H1 (cell line): Measurements from ENCODE around the gene ZDHHC17. TPM values are rescaled to one million over a fixed set of nuclear protein-coding genes. Genes with fewer than 3 reads are reported as not detected.

ENCODE experiments used
- CTCF ChIA-PET: fragments of 300-600 bp; sonication (Branson Sonifier 250); formaldehyde crosslinking; loops from one replicate; lab custom pipeline; 2021; ENCODE audit not compliant: partially characterized antibody; lab: Charles Lee
- POLR2A ChIA-PET: fragments of 300-600 bp; sonication (Branson Sonifier 250); formaldehyde crosslinking; loops from one replicate; lab custom pipeline; 2021; ENCODE audit warnings: inconsistent platforms; ENCODE audit not compliant: partially characterized antibody; lab: Charles Lee
- DNase-seq, 2 experiments: peaks; one replicate each; pipeline versions ENCODE4 v3.0.0 to v3.0.0-alpha.2; 2010 to 2022; ENCODE audit warnings: low spot score in 2 of 2, low read depth in 1 of 2, mixed read lengths in 1 of 2
- FAIRE-seq: peaks from 2 replicates; lab custom pipeline; 2011; peaks lifted over from hg19 to GRCh38; lab: Jason Lieb, UNC
- H2AFZ ChIP-seq: 2 replicates; pipeline ENCODE4 v1.8.1; 2012; ENCODE audit warnings: low read length, inconsistent platforms
- H2AK5ac ChIP-seq: 2 replicates; pipeline ENCODE4 v1.6.1; 2013; ENCODE audit warnings: low read depth, low read length
- H2BK120ac ChIP-seq: replicated peaks from 2 replicates; pipeline ENCODE3; 2013; ENCODE audit warnings: low read depth, low read length, inconsistent platforms
- H2BK12ac ChIP-seq: 2 replicates; pipeline ENCODE4 v1.6.1; 2013; ENCODE audit warnings: low read depth, low read length
- H2BK15ac ChIP-seq: 2 replicates; pipeline ENCODE4 v1.6.1; 2013; ENCODE audit warnings: low read length
- H2BK20ac ChIP-seq: 2 replicates; pipeline ENCODE4 v1.6.1; 2013; ENCODE audit warnings: low read length
- H2BK5ac ChIP-seq: 2 replicates; pipeline ENCODE4 v1.6.1; 2013; ENCODE audit warnings: low read depth, low read length
- H3K14ac ChIP-seq: 2 replicates; pipeline ENCODE4 v1.6.1; 2013; ENCODE audit warnings: inconsistent platforms; ENCODE audit not compliant: insufficient read length
- H3K18ac ChIP-seq: 2 replicates; pipeline ENCODE4 v1.6.1; 2013; ENCODE audit warnings: low read length; ENCODE audit errors: extremely low read depth
- H3K23ac ChIP-seq: 2 replicates; pipeline ENCODE4 v1.6.1; 2013; ENCODE audit warnings: inconsistent platforms; ENCODE audit not compliant: insufficient read length
- H3K23me2 ChIP-seq: 2 replicates; pipeline ENCODE4 v1.6.1; 2013; ENCODE audit warnings: low read depth, low read length
- H3K27ac ChIP-seq: 2 replicates; pipeline ENCODE4 v1.6.1; 2011; ENCODE audit warnings: low read depth, low read length, inconsistent platforms
- H3K27me3 ChIP-seq, 4 experiments: replicated peaks in 1 of 4; 1 replicate in 1 of 4; 2 replicates in 3 of 4; pipeline versions ENCODE4 v1.6.1 to v1.8.1; 2011 to 2013; ENCODE audit warnings: low read length in 3 of 4, mild to moderate bottlenecking in 3 of 4, inconsistent platforms in 2 of 4, mixed read lengths in 2 of 4, moderate library complexity in 1 of 4; ENCODE audit not compliant: control insufficient read depth in 3 of 4, insufficient read depth in 3 of 4; ENCODE audit errors: extremely low read depth in 1 of 4
- H3K36me3 ChIP-seq, 4 experiments: 2 replicates each; pipeline versions ENCODE4 v1.6.1 to v1.8.1; 2011 to 2013; ENCODE audit warnings: mild to moderate bottlenecking in 4 of 4, low read length in 3 of 4, moderate library complexity in 2 of 4, control low read depth in 1 of 4, inconsistent platforms in 1 of 4; ENCODE audit not compliant: insufficient read depth in 4 of 4, control insufficient read depth in 2 of 4
- H3K4ac ChIP-seq: replicated peaks from 2 replicates; pipeline ENCODE3; 2013; ENCODE audit warnings: low read length, low read depth, mixed read lengths, inconsistent platforms; ENCODE audit not compliant: insufficient read length
- H3K4me1 ChIP-seq, 4 experiments: replicated peaks in 1 of 4; 1 replicate in 1 of 4; 2 replicates in 3 of 4; pipeline versions ENCODE4 v1.6.1 to v1.8.1; 2011 to 2013; ENCODE audit warnings: low read length in 3 of 4, inconsistent platforms in 2 of 4, mixed read lengths in 1 of 4; ENCODE audit not compliant: insufficient read depth in 4 of 4, control insufficient read depth in 3 of 4
- H3K4me2 ChIP-seq, 2 experiments: 2 replicates each; pipeline versions ENCODE4 v1.6.1 to v1.8.1; 2011 to 2013; ENCODE audit warnings: low read depth in 2 of 2, low read length in 2 of 2, control low read depth in 1 of 2, inconsistent platforms in 1 of 2, mild to moderate bottlenecking in 1 of 2; ENCODE audit not compliant: insufficient read depth in 1 of 2
- H3K4me3 ChIP-seq, 4 experiments: fragments of 200-600, 300-600 bp in 1 of 4; sonication (generic), shearing (Covaris generic), sonication (Bioruptor Twin) in 1 of 4; 2 replicates each; pipeline versions ENCODE4 v1.5.1 to v1.8.1; 2011 to 2016; ENCODE audit warnings: low read length in 4 of 4, low read depth in 3 of 4, control low read depth in 2 of 4, inconsistent platforms in 2 of 4, mild to moderate bottlenecking in 2 of 4, mixed read lengths in 1 of 4, moderate library complexity in 1 of 4; ENCODE audit not compliant: insufficient read depth in 2 of 4; ENCODE audit errors: extremely low read depth in 1 of 4
- H3K56ac ChIP-seq: replicated peaks from 2 replicates; pipeline ENCODE3; 2013; ENCODE audit warnings: low read depth, mild to moderate bottlenecking, mixed read lengths, low read length, inconsistent platforms; ENCODE audit not compliant: insufficient read length
- H3K79me1 ChIP-seq: 2 replicates; pipeline ENCODE4 v1.6.1; 2013; ENCODE audit warnings: low read depth, low read length, control low read depth
- H3K79me2 ChIP-seq, 2 experiments: 2 replicates each; pipeline versions ENCODE4 v1.6.1 to v1.8.1; 2012 to 2013; ENCODE audit warnings: low read length in 2 of 2, mild to moderate bottlenecking in 2 of 2, inconsistent platforms in 1 of 2; ENCODE audit not compliant: insufficient read depth in 2 of 2, control insufficient read depth in 1 of 2
- H3K9ac ChIP-seq, 4 experiments: replicated peaks in 1 of 4; 1 replicate in 1 of 4; 2 replicates in 3 of 4; pipeline versions ENCODE4 v1.6.1 to v1.8.1; 2011 to 2013; ENCODE audit warnings: low read depth in 3 of 4, low read length in 3 of 4, control low read depth in 2 of 4, mild to moderate bottlenecking in 2 of 4, moderate library complexity in 2 of 4, inconsistent platforms in 1 of 4; ENCODE audit errors: extremely low read depth in 1 of 4
- H3K9me3 ChIP-seq, 2 experiments: 2 replicates each; pipeline versions ENCODE4 v1.6.1 to v1.8.1; 2012 to 2013; ENCODE audit warnings: mild to moderate bottlenecking in 2 of 2, moderate library complexity in 2 of 2, control low read depth in 1 of 2, inconsistent platforms in 1 of 2, low read depth in 1 of 2, low read length in 1 of 2, mixed read lengths in 1 of 2; ENCODE audit not compliant: insufficient read depth in 2 of 2
- H4K20me1 ChIP-seq, 2 experiments: replicated peaks in 1 of 2; 2 replicates each; pipeline versions ENCODE3 to v1.8.1; 2011 to 2013; ENCODE audit warnings: inconsistent platforms in 2 of 2, low read length in 2 of 2, mild to moderate bottlenecking in 1 of 2; ENCODE audit not compliant: insufficient read depth in 2 of 2, control insufficient read depth in 1 of 2
- H4K5ac ChIP-seq: 2 replicates; pipeline ENCODE4 v1.6.1; 2013; ENCODE audit warnings: low read length, low read depth, mixed read lengths, inconsistent platforms; ENCODE audit not compliant: insufficient read length
- H4K8ac ChIP-seq: 2 replicates; pipeline ENCODE4 v1.8.0; 2013; ENCODE audit warnings: mild to moderate bottlenecking, moderate library complexity, low read length, inconsistent platforms; ENCODE audit not compliant: insufficient read depth; ENCODE audit errors: extremely low read depth
- H4K91ac ChIP-seq: replicated peaks from 2 replicates; pipeline ENCODE3; 2013; ENCODE audit warnings: low read length, mixed read lengths, inconsistent platforms; ENCODE audit not compliant: insufficient read length
- BRCA1 ChIP-seq: IDR thresholded peaks from 2 replicates; pipeline ENCODE4 v1.6.1; 2012; ENCODE audit warnings: low read depth, low read length, improper control_type of control experiment
- GABPA ChIP-seq: IDR thresholded peaks from 2 replicates; pipeline ENCODE4 v1.6.1; 2011; ENCODE audit warnings: mild to moderate bottlenecking, low read length, moderate library complexity, borderline replicate concordance; ENCODE audit not compliant: insufficient read depth
- HDAC2 ChIP-seq, 2 experiments: fragments of 300-600 bp in 1 of 2; sonication (generic) in 1 of 2; IDR thresholded peaks; 2 replicates each; pipeline ENCODE4 v1.6.1; 2011 to 2012; ENCODE audit warnings: low read depth in 2 of 2, low read length in 2 of 2, mild to moderate bottlenecking in 2 of 2, moderate library complexity in 2 of 2, borderline replicate concordance in 1 of 2, inconsistent platforms in 1 of 2
- HDAC6 ChIP-seq: IDR thresholded peaks from one replicate; pipeline ENCODE4 v1.7.1; 2012; ENCODE audit warnings: low read depth, mild to moderate bottlenecking, inconsistent platforms, low read length, moderate library complexity
- TAF7 ChIP-seq: optimal IDR thresholded peaks from 2 replicates; pipeline ENCODE3; 2011; ENCODE audit warnings: low read depth, mild to moderate bottlenecking, inconsistent platforms, low read length, moderate library complexity, borderline replicate concordance
- WGBS, 2 experiments: shearing (Covaris generic) in 1 of 2; methylation state at CpG; one replicate each; pipeline versions ENCODE4 v1.1.6 to v1.1.7; 2013 to 2015; ENCODE audit warnings: low lambda C conversion rate in 2 of 2, mixed read lengths in 2 of 2, inconsistent platforms in 1 of 2, low coverage in 1 of 2, missing lambda C conversion rate in 1 of 2; ENCODE audit not compliant: insufficient replicate concordance in 2 of 2, insufficient coverage in 1 of 2, insufficient read length in 1 of 2; ENCODE audit errors: extremely low coverage in 1 of 2, missing lambda C conversion rate in 1 of 2; 5-methylcytosine and 5-hydroxymethylcytosine counted together
- polyA plus RNA-seq, 7 experiments: library from polyadenylated mRNA; depleted of rRNA in 3 of 7; stranded (reverse) in 5 of 7; unstranded in 2 of 7; fragments of >200 nt in 5 of 7; fragments of 200-250 nt in 2 of 7; gene quantifications; 1 replicate in 5 of 7; 2 replicates in 1 of 7; 4 replicates in 1 of 7; pipeline versions ENCODE4 v1.2.1 to v1.2.3, GENCODE V29; 2011 to 2013; ENCODE audit warnings: missing spikeins in 2 of 7, mixed read lengths in 2 of 7
- total RNA-seq: library from RNA; stranded (reverse); fragmentation: NEBNext Ultra II Directional; extraction: Animal tissue kit (Norgen Biotek cat#: 25700); gene quantifications from 2 replicates; pipeline ENCODE4 v1.2.1, GENCODE V29; 2021

ZDHHC17 gene
- total and polyA plus RNA-seq, 2 of the 8 experiments (the other 6 are each of a cell fraction or from before 2014, with no cell fraction given) = 27.6 to 28.9 TPM

- Histone ChIP-seq H2BK5ac (no peak overlapping the region), H3K27me3 (peaks cover 0 to 1% (median 0%) of the 10 kb centered on the region in 4 experiments; a peak in 1 of 7 replicates), H4K20me1 (no peaks in the 10 kb centered on the region), H2BK20ac (no peak overlapping the region), H3K4me3 (no peak overlapping the region), H3K14ac (no peak overlapping the region), H3K9ac (no peak overlapping the region), H3K56ac (no peak overlapping the region), H3K36me3 (peaks cover 0 to 10% (median 0%) of the 10 kb centered on the region in 4 experiments; a peak in 2 of 8 replicates), H4K5ac (no peak overlapping the region), H3K18ac (no peak overlapping the region), H4K8ac (no peak overlapping the region), H3K4me1 (no peaks in the 10 kb centered on the region), H3K79me1 (peaks cover 2% of the 10 kb centered on the region; the same call in 1 of the 2 replicates), H2AFZ (no peak overlapping the region), H3K79me2 (peaks cover 0 to 52% of the 10 kb centered on the region in 2 experiments; a peak in 3 of 4 replicates), H2AK5ac (no peak overlapping the region), H3K9me3 (no peaks in the 10 kb centered on the region), H2BK120ac (no peak overlapping the region), H3K23me2 (no peaks in the 10 kb centered on the region; the same call in 1 of the 2 replicates), H2BK12ac (no peak overlapping the region), H3K23ac (no peak overlapping the region), H3K4ac (no peak overlapping the region), H3K27ac (no peak overlapping the region), H4K91ac (no peak overlapping the region), H2BK15ac (no peak overlapping the region), H3K4me2 (no peak overlapping the region)
- FAIRE-seq (no peak), DNase-seq (no peak)
- ChIA-PET CTCF (interaction anchor here (1.7 kb wide), 1 partner anchor 8 kb away, joined by 5 read pairs; no protein-coding TSS in a partner anchor), POLR2A (no interaction called here)
- WGBS, 2 experiments = 96% methylated on average over 2 of the region's 2 CpGs; no CpG with 5 or more reads in 1 of the 2 experiments
- TF ChIP-seq GABPA = no peak
- no peak for TF ChIP-seq TAF7
- TF ChIP-seq HDAC2 (IDR thresholded peaks at IDR 0.05; ENCODE audit: borderline replicate concordance in 1 of 2, low read depth in 2 of 2, low read length in 2 of 2) = no peak
- no peak for TF ChIP-seq BRCA1
- TF ChIP-seq HDAC6 = no peak
Measured at GRCh38 chr12:76799362-76799761, 35.4 kb downstream of the ZDHHC17 start.
